ENCODE measurements around the gene DNAJB2.

DNAJB2 gene

DNA sequence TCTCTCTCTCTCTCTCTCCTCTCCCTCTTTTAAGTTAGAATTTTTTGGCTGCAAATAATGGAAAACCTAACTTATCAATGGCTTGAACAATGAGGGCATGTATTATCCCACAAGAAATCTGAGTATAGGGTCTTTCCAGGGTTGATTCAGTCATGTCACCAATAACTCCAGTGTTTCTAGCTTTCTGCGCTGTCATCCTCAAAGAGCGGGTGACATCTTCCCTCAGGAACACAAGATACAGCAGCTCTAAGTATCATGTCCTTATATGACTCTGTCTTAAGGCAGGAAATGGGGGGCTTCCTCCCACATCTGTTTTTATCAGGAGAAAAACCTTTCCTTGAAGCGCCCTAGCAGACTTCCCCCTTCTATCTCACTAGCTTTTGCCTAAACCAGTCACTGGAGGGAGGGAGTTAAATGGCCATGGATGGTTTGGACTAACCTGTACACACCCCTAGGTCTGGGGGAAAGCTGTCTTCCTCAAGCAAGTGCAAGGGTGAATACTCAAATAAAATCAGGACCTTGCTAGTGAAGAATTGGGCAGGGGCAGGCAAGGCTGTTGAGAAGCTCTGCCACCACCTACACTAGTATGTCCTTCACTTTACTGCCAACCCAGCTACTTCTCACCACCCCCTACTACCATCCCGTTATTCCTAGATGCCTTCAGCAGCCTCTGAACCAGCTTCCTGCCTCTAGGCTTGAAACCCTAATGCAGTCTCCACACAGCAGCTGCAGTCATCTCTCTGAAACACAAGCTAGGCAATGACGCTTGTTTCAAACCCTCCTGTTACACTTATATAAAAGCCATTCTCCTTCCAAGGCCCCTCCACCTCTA, 17.9 kb upstream of the DNAJB2 start:
- no peak for DNase-seq (ENCODE audit: extremely low read depth, low read depth)
- TF ChIP-seq, protein P1, sequence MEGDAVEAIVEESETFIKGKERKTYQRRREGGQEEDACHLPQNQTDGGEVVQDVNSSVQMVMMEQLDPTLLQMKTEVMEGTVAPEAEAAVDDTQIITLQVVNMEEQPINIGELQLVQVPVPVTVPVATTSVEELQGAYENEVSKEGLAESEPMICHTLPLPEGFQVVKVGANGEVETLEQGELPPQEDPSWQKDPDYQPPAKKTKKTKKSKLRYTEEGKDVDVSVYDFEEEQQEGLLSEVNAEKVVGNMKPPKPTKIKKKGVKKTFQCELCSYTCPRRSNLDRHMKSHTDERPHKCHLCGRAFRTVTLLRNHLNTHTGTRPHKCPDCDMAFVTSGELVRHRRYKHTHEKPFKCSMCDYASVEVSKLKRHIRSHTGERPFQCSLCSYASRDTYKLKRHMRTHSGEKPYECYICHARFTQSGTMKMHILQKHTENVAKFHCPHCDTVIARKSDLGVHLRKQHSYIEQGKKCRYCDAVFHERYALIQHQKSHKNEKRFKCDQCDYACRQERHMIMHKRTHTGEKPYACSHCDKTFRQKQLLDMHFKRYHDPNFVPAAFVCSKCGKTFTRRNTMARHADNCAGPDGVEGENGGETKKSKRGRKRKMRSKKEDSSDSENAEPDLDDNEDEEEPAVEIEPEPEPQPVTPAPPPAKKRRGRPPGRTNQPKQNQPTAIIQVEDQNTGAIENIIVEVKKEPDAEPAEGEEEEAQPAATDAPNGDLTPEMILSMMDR (IDR thresholded peaks at IDR 0.05; ENCODE audit: low read depth, low read length): no peak

DNA sequence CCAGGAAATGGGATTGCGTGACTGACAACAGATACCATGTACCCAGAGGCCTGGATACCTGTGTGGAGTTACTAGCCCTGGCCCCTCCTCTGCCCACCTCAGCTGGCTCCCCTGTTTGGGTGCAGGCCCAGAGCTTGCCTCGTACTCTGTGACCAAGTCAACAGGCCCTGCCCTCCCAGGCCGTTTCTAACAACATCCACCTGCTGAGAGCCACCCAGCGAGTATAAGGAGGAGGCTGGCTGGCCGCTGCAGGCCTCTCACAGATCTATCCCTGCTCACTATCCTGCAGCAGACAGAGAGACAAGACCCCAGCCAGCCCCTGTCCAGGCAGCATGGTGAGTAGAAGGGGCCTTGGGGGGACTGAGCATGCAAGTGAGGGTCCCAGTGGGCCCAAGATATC, 12.9 kb upstream of the DNAJB2 start:
- TF ChIP-seq, protein P1 (IDR thresholded peaks at IDR 0.05; ENCODE audit: low read depth, low read length): no peak
- DNase-seq (ENCODE audit: extremely low read depth, low read depth): no peak

DNA sequence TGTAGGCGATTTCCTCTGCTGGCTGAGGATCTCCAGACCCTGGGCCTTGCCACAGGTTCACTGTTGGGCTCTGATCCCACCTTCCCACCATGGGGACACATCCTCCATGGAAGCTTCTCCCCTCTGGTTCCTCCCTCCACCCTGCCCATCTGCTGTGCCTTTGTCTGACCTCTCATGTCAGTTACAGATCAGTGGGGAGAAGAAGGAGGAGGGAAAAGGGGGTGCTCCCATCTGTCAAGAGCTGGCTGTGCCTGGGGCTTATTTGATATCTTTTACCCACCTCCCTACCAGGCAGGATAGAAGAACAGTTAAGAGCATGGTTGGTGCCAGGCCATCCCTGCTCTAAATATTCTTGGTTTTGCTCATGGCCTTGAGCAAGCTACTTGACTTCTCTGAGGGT, 12.3 kb upstream of the DNAJB2 start:
- TF ChIP-seq, protein P1 (IDR thresholded peaks at IDR 0.05; ENCODE audit: low read depth, low read length): no peak

DNA sequence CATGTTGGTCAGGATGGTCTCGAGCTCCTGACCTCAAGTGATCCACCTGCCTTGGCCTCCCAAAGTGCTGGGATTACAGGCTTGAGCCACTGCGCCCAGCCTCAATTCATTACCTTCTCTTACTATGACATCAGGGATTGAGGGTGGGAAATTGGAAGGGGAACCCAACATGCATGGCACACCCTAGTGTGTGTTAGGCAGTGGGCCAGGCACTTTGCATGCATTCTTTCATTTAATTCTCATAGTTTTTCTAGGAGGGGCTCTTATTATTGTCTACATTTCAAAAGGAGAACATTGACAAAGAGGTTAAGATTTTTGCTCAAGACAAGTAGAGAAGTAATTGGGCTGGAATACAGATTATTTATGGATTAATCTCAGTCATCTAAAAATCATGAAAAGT, 10.9 kb upstream of the DNAJB2 start:
- TF ChIP-seq, protein P1 (IDR thresholded peaks at IDR 0.05; ENCODE audit: low read depth, low read length): no peak
- no peak for DNase-seq (ENCODE audit: extremely low read depth, low read depth)

More for the DNA sequence above, 12.3 kb upstream of the DNAJB2 start:
- no peak for DNase-seq (ENCODE audit: extremely low read depth, low read depth)

DNA sequence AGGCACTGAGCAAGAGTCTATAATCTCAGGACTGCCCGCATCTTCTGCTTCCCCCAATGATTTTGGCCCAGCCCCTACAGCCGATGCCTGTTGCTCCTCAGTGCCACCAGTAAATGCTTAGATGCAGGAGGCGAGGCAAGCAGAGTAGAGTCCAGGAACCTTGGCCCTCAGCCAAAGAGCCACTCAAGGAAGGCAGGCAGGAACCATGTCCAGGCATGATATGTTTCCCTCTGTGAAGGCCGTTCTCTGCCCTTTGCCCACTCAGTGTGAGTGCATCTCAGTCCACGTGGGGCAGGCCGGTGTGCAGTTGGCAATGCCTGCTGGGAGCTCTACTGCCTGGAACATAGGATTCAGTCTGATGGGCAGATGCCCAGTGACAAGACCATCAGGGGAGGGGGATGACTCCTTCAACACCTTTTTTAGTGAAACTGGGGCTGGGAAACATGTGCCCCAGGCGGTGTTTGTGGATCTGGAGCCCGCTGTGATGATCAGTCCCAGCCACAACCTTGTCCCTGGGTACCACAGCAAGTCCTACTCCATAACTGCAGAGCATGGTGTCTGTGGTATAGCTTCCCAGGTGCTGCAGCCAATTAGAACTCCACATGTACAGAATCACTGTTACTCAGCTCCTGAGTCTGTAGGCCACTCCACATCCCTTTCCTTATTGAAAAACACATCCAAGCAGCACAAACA, 9.7 kb upstream of the DNAJB2 start:
- TF ChIP-seq, protein P1 (IDR thresholded peaks at IDR 0.05; ENCODE audit: low read depth, low read length): no peak
- no peak for DNase-seq (ENCODE audit: extremely low read depth, low read depth)

DNA sequence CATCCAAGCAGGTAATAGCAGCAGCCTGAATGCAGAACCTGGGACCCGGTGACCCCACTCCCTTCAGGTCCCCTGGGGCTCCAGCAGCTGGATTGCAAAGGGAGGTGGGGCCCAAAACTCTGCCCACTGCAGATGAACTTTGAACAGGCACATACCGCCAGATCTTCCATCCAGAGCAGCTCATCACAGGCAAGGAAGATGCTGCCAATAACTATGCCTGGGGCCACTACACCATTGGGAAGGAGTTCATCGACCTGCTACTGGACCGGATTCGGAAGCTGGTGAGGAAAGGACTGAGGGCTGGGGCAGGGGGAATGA, 9.2 kb upstream of the DNAJB2 start:
- no peak for DNase-seq (ENCODE audit: extremely low read depth, low read depth)
- TF ChIP-seq, protein P1 (IDR thresholded peaks at IDR 0.05; ENCODE audit: low read depth, low read length): no peak

DNA sequence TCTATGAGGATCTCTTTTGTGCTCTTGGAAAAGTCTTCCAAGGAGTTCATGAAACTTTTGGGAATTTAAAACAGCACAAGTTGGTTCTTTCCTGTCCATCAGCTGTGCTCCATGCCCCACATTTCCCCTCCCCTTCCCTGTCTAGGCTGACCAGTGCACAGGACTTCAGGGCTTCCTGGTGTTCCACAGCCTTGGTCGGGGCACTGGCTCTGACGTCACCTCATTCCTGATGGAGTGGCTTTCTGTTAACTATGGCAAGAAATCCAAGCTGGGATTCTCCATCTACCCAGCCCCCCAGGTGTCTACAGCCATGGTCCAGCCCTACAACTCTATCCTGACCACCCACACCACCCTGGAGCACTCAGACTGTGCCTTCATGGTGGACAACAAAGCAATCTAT, 8.1 kb upstream of the DNAJB2 start:
- TF ChIP-seq, protein P1 (IDR thresholded peaks at IDR 0.05; ENCODE audit: low read depth, low read length): no peak
- no peak for DNase-seq (ENCODE audit: extremely low read depth, low read depth)
